H4 (cell line): ENCODE data around the gene LSR. TPM values are rescaled to one million over a fixed set of nuclear protein-coding genes. Genes with fewer than 3 reads are reported as not detected.
"Not testable (repeated sequence)": the region's sequence is repeated elsewhere in the genome, so short reads cannot be mapped to it uniquely, and the experiment has no call there.

Source experiments
- DNase-seq: peaks from one replicate; pipeline ENCODE4 v3.0.0-alpha.2; 2015; ENCODE audit warnings: low spot score
- total RNA-seq: library from RNA; depleted of rRNA; stranded (reverse); fragments of >200 nt; shearing (Covaris generic); gene quantifications from 2 replicates; pipeline ENCODE4 v1.2.3, GENCODE V29; 2014

LSR gene
- total RNA-seq, 1 experiment from 2014 or later: 1.1 TPM

DNA sequence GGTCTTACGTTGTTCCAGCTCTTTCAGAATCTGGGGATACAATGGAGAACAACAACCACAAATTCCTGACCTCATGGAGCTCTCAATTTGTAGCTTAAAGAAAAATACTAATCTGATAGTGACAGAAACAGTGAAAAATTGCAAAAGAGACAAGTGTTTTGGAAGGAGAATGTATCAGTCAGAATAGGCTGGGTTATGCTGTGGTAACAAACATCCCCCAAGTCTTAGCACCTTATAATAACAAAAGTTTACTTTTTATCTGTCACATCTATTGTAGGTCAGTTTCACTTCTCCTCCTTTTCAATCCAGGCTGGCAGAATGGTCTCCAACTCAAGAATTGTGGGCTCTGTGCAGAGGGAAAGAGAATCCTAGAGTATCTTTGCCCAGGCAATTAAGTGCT, 29.8 kb upstream of the LSR start:
- DNase-seq: no peak

DNA sequence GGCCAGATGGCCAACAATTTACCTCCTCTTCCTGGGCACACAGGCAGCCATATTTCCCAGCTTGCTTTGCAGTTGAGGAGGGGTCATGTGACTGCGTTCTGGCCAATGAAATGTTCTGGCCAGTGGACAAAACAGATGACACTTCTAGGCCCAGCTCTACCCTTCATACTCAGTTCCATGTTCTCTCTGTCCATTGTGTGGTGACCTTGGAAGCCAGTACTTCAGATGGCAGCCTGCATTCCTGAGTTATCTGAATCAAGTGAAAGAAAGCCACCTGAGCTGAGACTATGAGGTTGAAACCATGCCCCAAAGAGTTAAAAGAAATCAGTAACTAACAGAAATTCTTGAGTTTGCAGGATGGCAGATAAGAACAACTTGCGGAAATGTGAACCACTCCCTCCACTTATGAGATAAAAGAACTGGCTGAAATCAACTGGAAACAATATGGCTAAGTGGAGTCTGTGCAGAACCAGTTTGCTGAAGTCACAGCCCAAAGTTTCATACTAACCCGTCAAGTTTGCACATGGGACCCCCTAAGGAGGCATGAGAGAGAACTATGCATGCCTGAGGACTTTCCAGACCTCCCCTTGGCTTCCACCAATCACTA, 28.4 kb upstream of the LSR start:
- DNase-seq: no peak

DNA sequence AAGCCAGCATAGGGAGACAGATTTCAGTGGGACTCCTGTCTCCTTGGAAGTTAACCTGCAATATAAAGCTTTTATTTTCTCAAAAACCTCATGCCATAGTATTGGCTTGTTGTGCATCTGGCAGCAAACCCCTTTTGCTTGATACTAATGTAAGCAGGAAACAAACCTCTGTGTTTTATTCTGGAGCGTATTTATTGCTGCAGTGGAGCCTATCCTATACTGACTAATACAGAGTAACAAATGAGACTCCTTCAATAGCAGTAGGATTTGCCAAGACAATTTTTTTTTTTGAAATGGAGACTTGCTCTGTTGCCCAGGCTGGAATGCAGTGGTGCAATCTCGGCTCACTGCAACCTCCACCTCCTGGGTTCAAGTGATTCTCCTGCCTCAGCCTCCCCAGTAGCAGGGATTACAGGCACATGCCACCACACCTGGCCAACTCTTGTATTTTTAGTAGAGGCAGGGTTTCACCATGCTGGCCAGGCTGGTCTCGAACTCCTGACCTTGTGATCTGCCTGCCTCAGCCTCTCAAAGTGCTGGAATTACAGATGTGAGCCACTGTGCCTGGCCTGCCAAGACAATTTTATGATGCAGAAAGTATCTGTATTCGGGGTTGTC, 27.7 kb upstream of the LSR start:
- not testable (repeated sequence) for DNase-seq

DNA sequence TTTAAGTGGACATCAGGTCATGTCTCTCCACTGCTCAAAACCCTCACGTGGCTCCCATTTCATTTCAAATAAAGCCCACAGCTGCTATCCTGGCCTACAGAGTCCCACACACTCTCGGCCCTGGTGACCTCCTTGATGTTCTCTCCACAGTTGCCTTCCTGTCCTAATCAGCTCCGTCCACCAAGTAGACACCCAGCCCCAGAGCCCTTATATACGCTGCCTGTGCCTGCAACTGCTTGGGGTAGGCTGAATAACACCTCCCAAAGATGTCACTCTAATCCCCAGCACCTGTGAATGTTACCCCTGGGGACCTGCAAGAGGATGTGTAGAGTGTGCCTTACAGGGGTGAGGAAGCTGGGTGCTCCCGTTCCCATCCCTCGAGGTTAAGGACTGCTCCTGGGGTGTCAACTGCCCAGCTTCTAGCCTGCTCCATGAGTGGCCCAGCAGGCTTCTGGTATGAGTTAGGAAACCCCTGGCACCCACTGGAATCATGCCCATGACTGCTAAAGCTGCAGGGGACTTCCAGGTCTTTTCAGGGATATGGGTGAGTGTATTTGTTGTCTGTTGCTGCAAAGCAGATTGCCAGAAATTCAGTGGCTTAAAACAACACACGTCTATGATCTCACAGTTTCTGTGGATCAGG, 26.3 kb upstream of the LSR start:
- no peak for DNase-seq

DNA sequence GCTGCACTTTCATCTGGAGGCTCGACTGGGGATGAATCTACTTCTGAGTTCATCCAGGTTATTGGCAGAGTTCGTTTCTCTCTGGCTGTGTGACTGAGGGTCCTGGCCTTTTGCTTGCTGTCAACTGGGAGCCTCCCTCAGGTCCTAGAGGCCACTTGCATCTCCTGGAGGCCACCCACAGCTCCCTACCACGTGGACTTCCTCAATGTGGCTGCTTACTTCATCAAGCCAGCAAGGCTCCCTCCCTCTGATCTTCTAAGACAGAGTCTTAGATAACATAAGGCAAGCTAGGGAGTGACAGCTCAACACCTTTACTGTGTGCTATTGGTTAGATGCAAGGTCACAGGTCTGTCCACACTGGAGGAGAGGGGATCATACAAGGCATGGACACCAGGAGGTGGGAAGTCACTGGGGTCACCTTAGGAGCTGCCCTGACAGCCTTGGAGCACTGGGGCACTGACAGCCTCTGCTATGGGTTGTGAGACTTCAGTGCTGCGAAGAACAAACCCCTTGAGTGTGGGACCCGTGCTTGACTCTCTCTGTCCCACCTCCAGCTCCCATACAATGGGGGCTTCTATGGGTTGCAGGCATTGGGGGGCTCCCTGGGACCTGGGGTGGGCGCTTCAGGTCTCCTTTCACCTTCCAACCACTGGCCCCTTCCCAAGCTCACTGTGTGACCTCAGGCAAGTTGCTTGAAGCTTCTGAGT, 25.6 kb upstream of the LSR start:
- DNase-seq: no peak

DNA sequence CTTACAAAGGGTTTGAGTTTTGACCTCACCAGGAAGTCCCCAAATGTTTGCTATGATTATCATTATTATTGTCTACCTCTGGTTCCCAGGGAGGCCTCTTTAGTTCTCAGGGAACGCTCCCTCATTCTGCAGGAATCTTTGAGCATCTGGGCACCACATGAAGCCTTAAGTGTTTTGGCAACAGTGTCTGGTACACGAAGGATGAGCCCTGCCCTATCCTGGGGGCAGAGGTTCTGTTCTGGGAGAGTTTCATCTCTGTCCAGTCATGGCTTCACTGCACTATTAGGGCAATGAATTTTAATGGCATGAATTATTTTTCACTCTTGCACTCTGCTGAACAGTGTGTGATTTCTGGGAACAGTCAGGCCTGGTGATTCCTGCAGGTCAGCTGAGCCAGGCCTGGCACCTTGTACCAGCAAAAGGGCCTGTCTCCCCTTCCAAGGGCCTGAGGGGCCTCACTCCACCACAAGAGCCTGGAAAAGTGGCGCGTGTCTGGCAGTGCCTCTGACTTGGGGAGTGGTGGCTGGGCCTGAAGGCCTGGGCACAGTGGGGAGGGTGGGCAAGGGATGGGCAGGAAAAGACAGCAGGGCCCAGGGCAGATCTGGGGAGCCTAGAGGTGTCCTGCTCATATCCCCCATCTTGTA, 24.8 kb upstream of the LSR start:
- DNase-seq: no peak

DNA sequence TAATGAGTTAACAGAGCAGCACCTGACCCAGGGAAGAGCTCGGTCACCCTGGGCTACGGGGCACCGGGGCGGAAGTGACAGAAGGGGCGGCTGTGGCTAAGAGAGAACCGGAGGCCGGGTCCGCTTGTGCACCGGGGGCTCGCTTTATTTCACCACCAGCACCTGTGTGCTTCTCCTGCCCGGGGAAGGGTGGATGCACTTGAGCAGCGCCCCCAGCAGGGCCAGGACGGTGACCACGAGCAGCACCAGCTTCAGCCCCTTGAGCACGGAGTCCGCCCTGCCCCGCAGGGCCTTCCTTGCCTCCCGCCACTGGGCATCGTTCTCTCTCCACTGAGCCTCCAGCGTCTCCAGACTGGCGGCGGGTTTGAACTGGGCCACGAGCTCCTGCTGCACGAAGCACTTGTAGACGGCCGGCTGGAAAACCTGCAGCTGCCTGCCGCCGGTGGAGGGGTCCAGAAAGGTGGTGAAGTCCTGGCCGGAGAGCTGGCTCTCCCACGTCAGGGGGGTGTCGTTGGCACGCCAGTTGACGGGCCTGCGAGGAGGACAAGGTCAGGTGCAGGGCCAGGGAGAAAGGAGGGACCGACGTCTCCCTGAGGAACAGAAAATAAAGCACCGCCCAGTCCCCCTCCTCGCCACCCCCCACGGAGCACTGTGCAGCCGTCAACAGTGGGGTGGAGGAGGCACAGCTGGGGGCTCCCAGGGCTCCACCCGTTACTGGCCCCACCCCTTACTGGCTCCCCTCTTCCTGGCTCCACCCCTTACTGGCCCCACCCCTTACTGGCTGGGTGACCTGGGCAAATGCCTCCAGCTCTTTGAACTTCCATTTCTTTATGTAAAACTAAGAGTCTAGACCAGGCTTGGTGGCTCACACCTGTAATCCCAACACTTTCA, 23.9 kb upstream of the LSR start:
- no peak for DNase-seq

DNA sequence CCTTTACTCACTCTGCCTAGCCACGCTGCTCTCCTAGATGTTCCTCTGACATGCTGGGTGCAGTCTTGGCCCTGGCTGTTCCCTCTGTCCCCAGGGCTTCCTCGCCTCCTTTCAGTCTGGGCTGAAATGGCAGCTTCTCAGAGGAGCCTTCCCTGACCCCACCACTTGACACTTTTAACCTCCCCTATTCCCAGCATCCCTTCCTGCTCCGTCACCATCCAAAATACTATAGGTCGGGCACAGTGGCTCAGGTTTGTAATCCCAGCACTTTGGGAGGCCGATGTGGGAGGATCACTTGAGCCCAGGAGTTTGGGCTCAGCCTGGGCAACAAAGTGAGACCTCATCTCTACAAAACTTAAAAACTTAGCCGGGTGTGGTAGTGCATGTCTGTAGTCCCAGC, 22.9 kb upstream of the LSR start:
- no peak for DNase-seq

DNA sequence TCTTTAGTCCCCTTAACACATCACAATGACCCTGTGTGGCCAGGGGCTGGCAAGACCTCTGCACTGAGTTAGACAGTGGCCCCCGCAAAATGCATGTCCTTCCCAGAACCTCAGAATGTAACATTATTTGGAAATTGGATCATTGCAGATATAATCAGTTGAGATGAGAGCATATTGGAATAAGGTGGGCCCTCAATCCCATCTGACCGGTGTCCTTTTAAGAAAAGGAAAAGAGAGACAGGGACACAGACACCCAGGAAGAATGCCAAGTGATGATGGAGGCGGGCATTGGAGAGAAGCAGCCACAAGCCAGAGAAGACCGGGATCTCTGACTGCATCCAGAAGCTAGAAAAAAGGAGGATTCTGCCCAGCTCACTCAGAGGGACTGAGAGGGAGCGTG, 22.1 kb upstream of the LSR start:
- no peak for DNase-seq

DNA sequence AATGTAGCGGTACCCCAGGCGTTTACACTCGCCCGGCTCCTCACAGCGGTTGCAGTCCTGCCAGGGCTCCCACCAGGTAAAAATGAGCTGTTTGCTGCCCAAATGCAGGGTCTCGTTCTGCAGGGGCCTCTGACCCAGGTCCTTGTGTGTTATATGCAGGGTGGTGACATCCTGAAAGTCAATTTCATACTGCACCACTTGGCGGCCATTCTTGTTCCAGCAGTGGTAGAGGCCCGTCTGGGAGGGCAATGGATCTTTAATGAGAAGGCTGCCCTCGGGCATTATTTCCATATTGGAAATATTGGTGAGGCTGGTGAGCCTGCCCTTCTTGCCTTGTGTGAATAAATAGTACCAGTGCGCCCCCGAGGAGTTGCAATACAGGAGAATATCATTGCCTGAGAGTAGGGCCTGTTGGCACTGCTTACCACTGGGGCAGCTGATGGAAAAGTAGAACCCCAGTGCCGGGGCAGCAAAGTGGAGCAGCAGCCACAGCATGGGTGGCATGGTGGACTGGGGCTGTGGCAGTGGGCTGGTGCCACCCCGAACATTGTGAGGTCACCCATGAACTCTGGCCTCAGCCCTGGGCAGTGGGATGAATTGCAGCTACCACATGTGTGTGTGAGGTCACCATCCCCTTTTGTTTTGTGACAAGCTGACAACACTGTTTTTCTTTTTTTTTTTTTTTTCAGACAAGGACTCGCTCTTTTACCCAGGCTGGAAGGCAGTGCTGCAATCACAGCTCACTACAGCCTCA, 20.4 kb upstream of the LSR start, which contains the start of gene FAM187B:
TSS of gene FAM187B (minus strand) at position 563 of the 754 bp plus-strand sequence. CDS start at position 504, 59 bp downstream.
- peak; percentile 15 for DNase-seq

DNA sequence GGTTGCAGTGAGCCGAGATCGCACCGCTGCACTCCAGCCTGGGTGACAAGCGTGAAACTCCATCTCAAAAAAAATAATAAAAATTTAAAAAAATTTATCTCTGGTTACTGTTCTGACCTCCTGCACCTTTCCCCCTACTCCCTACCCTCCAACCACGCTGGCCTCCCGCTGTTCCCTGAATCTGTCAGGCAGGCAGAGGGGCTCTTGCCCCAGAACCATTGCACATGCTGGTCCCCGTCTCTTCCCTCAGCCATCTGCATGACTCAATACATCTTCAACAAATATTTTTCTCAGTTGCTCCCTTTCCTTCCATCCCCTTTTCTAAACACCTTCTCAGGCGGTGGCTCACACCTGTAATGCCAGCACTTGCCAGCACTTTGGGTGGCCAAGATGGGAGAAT, 19.2 kb upstream of the LSR start:
- DNase-seq: no peak

DNA sequence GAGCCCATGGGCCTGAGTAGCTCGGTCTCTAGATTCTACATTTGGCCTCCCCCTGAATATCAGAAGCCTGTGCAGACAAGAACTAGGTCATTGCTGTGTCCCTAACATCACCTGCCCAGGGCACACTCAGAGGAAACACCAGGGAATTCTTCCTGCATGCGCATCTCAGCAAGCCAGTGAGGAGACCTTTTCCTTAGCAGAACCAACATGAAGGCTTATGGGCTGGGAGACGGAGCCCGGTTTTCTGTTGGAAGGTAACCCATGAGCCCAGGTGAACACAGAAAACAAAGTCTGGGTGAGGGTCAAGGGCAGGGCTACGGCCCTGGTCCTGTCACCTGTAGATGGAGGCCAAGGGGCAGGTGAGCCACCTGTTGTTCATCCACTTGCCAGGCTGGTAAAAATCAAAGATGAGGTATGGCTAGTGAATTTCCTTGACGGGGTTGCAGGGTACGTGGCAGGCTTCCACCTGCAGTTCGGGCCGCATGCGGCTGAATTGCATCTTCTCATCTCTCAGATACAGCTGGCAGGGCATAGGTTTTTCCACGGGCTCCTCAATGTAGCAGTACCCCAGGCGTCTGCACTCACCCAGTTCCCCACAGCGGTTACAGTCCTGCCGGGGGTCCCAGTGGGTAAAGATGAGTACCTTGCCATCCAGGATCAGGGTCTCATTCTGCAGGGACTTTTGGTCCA, 16.7 kb upstream of the LSR start:
- no peak for DNase-seq

DNA sequence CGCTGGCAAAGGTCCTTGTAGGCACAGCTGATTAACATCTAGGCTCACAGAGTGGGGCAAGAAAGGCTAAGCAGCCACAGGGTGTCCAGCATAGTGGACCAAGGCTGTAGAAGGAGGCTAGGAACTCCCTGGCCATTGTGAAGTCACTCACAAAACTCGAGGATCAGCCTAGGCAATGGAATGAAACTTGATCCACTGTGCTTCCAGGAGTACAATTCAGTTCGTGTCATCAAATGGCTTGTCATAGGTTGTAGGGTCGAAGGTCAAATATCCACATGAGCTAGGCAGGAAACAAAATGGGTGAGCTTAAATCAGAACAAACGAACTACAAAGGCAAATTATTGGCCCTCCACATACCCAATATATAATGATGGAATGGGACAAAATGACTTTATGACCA, 15.9 kb upstream of the LSR start:
- DNase-seq: peak; percentile 16

DNA sequence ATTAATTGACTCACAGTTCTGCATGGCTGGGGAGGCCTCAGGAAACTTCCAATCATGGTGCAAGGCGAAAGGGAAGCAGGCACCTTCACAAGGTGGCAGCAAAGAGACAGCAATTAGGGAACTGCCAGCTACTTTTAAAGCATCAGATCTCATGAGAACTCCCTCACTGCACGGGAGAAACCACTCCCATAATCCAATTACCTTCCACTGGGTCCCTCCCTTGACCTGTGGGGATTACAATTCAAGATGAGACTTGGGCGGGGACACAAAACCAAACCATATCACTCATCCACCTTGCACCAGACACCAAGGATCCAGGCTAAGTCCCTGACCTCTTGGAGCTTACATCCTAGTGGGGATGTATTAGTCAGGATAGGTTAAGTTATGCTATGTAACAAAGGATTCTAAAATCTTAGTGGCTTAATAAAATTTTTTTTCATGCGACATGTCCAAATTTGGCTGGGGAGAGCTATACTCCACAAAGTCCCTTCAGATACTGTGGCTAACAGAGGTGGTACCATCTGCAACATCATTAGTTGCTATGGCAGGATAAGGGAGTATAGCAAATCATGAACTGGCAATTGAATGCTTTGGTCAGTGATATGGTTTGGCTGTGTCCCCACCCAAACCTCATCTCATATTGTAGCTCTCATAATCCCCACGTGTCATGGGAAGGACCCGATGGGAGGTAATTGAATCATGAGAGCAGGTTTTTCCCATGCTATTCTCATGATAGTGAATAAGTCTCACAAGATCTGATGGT, 12.0 kb upstream of the LSR start:
- peak; percentile 23 for DNase-seq

DNA sequence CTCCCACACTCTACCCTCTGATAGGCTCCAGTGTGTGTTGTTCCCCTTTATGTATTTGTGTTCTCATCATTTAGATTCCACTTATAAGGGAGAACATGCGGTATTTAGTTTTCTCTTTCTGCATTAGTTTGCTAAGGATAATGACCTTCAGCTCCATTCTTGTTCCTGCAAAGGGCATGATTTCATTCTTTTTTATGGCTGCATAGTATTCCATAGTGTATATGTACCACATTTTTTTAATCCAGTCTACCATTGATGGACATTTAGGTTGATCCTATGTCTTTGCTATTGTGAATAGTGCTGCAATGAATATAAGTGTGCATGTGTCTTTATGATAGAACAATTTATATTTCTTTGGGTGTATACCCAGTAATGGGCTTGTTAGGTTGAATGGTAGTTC, 9.2 kb upstream of the LSR start:
- DNase-seq: not testable (repeated sequence)

DNA sequence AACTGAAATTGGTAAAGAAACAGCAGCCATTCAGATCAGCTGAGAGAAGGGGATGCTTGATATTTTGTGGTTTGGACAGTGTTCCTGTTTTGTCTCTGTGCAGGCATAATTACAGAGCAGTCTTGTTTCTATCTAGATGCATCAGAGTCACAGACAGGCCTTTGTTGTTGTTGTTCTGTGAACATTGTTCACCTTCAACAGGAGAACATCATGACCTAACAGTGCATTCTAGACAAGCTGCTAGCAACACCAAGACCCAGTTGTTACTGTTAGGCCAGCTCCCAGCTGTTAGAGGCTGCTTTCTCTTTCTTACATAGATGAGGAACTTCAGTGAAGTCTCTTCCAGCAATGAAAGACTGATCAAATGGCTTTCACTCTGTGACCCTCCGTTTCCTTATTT, 8.5 kb upstream of the LSR start:
- DNase-seq: no peak

DNA sequence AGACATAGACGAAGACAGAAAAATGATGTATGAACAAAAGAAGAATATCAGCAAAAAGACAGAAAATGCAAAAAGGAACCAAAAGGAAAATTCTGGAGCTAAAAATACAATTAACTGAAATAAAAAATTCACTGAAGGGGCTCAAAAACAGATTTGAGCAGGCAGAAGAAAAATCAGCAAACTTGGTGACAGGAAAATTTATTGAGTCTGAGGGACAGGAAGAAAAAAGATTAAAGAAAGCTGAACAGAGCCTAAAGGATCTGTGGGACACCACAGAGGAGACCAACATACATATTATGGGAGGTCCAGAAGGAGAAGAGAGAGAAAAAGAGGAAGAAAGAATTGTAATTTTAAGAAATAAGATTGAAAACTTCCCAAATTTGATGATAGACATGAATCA, 7.4 kb upstream of the LSR start:
- DNase-seq: no peak

DNA sequence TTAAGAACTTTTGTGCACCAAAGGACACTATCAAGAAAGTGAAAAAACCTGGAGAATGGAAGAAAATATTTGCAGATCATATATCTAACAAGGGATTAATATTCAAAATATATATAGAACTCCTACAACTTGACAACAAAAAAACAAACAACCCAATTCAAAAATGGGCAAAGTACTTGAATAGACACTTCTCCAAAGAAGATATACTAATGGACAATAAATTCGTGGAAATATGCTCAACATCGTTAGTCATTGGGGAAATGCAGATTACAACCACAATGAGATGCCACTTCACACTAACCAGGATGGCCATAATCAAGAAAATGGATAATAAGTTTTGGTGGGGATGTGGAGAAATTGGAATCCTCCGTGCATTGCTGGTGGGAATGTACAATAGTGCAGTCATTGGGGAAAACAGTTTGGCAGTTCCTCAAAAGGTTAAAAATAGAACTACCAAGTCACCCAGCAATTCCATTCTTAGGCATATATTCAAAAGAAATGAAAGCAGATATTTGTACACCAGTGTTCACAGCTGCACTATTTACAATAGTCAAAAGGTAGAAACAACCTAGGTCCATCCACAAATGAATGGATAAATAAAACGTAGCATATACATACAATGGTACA, 2.2 kb upstream of the LSR start:
- DNase-seq: no peak
